GM10266 (cell line): Measurements from ENCODE around the gene SPATA22.

ENCODE experiments used
- DNase-seq: peaks from one replicate; pipeline ENCODE4 v3.0.0; 2012; ENCODE audit errors: extremely low spot score
- CTCF ChIP-seq: IDR thresholded peaks from 2 replicates; pipeline ENCODE4 v1.5.1; 2012; ENCODE audit warnings: mild to moderate bottlenecking, low read depth; ENCODE audit not compliant: control insufficient read depth, insufficient read depth; ENCODE audit errors: missing control alignments

SPATA22 gene

GRCh38 chr17:3507869-3508268, 36.2 kb upstream of the SPATA22 start:
- TF ChIP-seq CTCF = no peak

GRCh38 chr17:3507071-3507470, 35.5 kb upstream of the SPATA22 start:
- no peak for DNase-seq

More at GRCh38 chr17:3507869-3508268, 36.2 kb upstream of the SPATA22 start:
- no peak for DNase-seq

GRCh38 chr17:3506054-3506453, 34.4 kb upstream of the SPATA22 start:
- no peak for TF ChIP-seq CTCF
- no peak for DNase-seq

More at GRCh38 chr17:3507071-3507470, 35.5 kb upstream of the SPATA22 start:
- TF ChIP-seq CTCF = no peak

GRCh38 chr17:3505008-3505407, 33.4 kb upstream of the SPATA22 start:
- TF ChIP-seq CTCF = no peak
- no peak for DNase-seq

- DNase-seq = no peak
- no peak for TF ChIP-seq CTCF
These were observed 31.7 kb upstream of the SPATA22 start for GRCh38 chr17:3503285-3503684.

- DNase-seq = no peak
- TF ChIP-seq CTCF = no peak
These were observed 30.8 kb upstream of the SPATA22 start for GRCh38 chr17:3502466-3502865.

GRCh38 chr17:3501344-3501743, 29.7 kb upstream of the SPATA22 start:
- no peak for TF ChIP-seq CTCF
- DNase-seq = no peak

- no peak for DNase-seq
- TF ChIP-seq CTCF = no peak
These were observed 25.5 kb upstream of the SPATA22 start for GRCh38 chr17:3497101-3497500.
